HG02973 (cell line): Measurements from ENCODE around the gene KRT83.

Source experiments
- ATAC-seq: cut with Tn5 transposase; IDR thresholded peaks from one replicate; pipeline ENCODE4 v1.9.1; 2021; ENCODE audit warnings: moderate library complexity; ENCODE audit not compliant: unreplicated experiment

The KRT83 gene

GRCh38 chr12:52320784-52321400 is at the start of gene KRT83:
TSS of gene KRT83 (minus strand) at chr12:52321398. CDS start at chr12:52321335, 63 bp downstream.
- ATAC-seq: no peak

GRCh38 chr12:52369809-52370208 is 48.6 kb upstream of the KRT83 start:
- no peak for ATAC-seq

- ATAC-seq: no peak
These were observed 48.0 kb upstream of the KRT83 start for GRCh38 chr12:52369211-52369610.

- ATAC-seq: no peak
These were observed 47.3 kb upstream of the KRT83 start for GRCh38 chr12:52368508-52368907.

GRCh38 chr12:52367876-52368275 is 46.7 kb upstream of the KRT83 start:
- no peak for ATAC-seq

- ATAC-seq: no peak
These were observed 45.7 kb upstream of the KRT83 start, which contains the start of gene KRT85 for GRCh38 chr12:52366738-52367485. TSS of gene KRT85 (minus strand) at chr12:52367481. CDS start at chr12:52367405, 76 bp downstream.

- no peak for ATAC-seq
These were observed 43.8 kb upstream of the KRT83 start for GRCh38 chr12:52364901-52365489.

GRCh38 chr12:52364061-52364460 is 42.9 kb upstream of the KRT83 start:
- no peak for ATAC-seq

- ATAC-seq: no peak
These were observed 42.0 kb upstream of the KRT83 start for GRCh38 chr12:52363111-52363679.

- no peak for ATAC-seq
These were observed 41.0 kb upstream of the KRT83 start for GRCh38 chr12:52362118-52362726.

- no peak for ATAC-seq
These were observed 40.4 kb upstream of the KRT83 start for GRCh38 chr12:52361553-52361952.

GRCh38 chr12:52360663-52361271 is 39.6 kb upstream of the KRT83 start:
- ATAC-seq: no peak

GRCh38 chr12:52360106-52360662 is 39.0 kb upstream of the KRT83 start:
- no peak for ATAC-seq

- ATAC-seq: no peak
These were observed 38.4 kb upstream of the KRT83 start for GRCh38 chr12:52359621-52360061.

GRCh38 chr12:52358575-52359350 is 37.6 kb upstream of the KRT83 start:
- ATAC-seq: peak; percentile 94

- ATAC-seq: no peak
These were observed 35.8 kb upstream of the KRT83 start for GRCh38 chr12:52356762-52357580.

- ATAC-seq: no peak
These were observed 35.0 kb upstream of the KRT83 start for GRCh38 chr12:52356031-52356761.

- ATAC-seq: no peak
These were observed 34.0 kb upstream of the KRT83 start for GRCh38 chr12:52355176-52355575.
